Measurements from ENCODE around the gene SIRPB2.

DNA sequence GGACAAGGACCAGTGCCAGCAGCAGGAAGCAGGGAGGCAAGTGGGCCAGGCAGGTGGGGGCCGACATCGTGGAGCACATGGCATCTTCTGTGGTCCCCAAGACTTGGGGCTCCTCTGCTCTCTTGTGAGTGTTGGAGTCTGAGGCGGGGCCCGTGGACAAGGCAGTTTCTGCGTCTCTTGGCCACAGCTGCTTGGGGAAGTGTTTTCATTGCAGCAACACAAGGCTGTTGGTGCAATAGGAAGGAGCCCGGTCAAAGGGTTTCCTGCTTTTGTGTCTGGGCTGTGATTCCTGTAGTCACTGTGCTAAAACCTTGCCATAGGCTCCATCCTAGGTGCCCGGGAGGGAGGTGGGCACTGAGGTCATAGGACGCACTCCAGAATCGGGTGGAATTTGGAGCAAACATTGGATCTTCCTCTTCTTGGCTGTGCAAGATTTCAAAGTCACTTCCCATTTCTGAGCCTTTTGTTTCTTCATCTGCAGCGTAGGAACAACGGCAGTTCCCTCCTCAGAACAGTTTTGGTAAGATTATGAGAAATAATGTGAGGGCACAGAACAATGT is at the start of gene SIRPB2:
- TF ChIP-seq, protein P1, sequence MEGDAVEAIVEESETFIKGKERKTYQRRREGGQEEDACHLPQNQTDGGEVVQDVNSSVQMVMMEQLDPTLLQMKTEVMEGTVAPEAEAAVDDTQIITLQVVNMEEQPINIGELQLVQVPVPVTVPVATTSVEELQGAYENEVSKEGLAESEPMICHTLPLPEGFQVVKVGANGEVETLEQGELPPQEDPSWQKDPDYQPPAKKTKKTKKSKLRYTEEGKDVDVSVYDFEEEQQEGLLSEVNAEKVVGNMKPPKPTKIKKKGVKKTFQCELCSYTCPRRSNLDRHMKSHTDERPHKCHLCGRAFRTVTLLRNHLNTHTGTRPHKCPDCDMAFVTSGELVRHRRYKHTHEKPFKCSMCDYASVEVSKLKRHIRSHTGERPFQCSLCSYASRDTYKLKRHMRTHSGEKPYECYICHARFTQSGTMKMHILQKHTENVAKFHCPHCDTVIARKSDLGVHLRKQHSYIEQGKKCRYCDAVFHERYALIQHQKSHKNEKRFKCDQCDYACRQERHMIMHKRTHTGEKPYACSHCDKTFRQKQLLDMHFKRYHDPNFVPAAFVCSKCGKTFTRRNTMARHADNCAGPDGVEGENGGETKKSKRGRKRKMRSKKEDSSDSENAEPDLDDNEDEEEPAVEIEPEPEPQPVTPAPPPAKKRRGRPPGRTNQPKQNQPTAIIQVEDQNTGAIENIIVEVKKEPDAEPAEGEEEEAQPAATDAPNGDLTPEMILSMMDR (IDR thresholded peaks at IDR 0.05): no peak
- no peak for TF ChIP-seq POLR2A (IDR thresholded peaks at IDR 0.05)
